Measurements from ENCODE around the gene GET4. TPM values are rescaled to one million over a fixed set of nuclear protein-coding genes. Genes with fewer than 3 reads are reported as not detected.

Gene GET4
- total and polyA plus RNA-seq, 2 of the 8 experiments (the other 6 are each of a cell fraction or from before 2014, with no cell fraction given), result 56.7 to 74.1 TPM

GRCh38 chr7:917255-918117 is 41.1 kb downstream of the GET4 start (continued):
- TF ChIP-seq CEBPB (IDR thresholded peaks at IDR 0.05; ENCODE audit: low read depth, low read length) (no peak), ATF3 (IDR thresholded peaks at IDR 0.05; ENCODE audit: insufficient read depth, low read depth, low read length) (no peak), TAF7 (optimal IDR thresholded peaks at IDR 0.05; ENCODE audit: borderline replicate concordance, low read depth, low read length) (no peak), NRF1 (IDR thresholded peaks at IDR 0.05; ENCODE audit: low read depth, low read length) (no peak), SIX5 (IDR thresholded peaks at IDR 0.05; ENCODE audit: low read depth, low read length) (no peak), CTCF (IDR thresholded peaks at IDR 0.05; ENCODE audit: control extremely low read depth in 1 of 3, insufficient read depth in 1 of 3, low read depth in 1 of 3, low read length in 3 of 3) (no peak), FOSL1 (IDR thresholded peaks at IDR 0.05; ENCODE audit: insufficient read depth, low read depth, low read length) (no peak), SP4 (IDR thresholded peaks at IDR 0.05; ENCODE audit: low read length) (no peak), RAD21 (IDR thresholded peaks at IDR 0.05 in 1 of 2, conservative IDR thresholded peaks at IDR 0.05 in 1 of 2; ENCODE audit: low read depth in 2 of 2, low read length in 2 of 2) (no peak), NANOG (IDR thresholded peaks at IDR 0.05; ENCODE audit: insufficient read depth, low read depth, low read length, poor library complexity, severe bottlenecking) (no peak)

Measured in H1 (cell line).